DMS114 treated with DMSO at 0.1 percent for 48 hours (cell line): ENCODE measurements around the gene EHMT1.
"Not testable (repeated sequence)": the region's sequence is repeated elsewhere in the genome, so short reads cannot be mapped to it uniquely, and the experiment has no call there.

Source experiments
- DNase-seq: peaks from one replicate; lab custom pipeline; 2025; ENCODE audit not compliant: unreplicated experiment; lab: John Stamatoyannopoulos, UW

The EHMT1 gene

GRCh38 chr9:137757613-137758029 lies 138.8 kb downstream of the EHMT1 start:
- DNase-seq, result no peak

- no peak for DNase-seq
Measured at GRCh38 chr9:137758067-137758466, 139.3 kb downstream of the EHMT1 start.

DNA sequence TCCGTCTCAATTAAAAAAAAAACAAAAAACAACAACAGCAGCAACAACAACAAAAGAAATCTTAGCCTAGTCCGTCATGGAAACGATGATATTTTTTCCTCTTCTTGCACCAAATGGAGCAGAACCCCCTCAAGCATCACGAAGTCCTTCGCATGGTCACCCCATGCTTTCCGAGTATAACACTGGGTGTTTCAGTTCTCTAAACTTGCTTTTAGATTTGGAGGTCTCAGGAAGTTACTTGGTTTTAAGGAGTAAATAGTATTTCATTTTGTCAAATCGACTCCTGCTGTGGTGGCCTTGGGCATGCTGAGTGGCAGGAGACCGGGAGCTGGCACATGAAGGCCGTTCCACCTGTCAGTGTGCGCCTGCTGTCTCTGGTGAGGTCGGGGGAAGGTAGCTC lies 140.3 kb downstream of the EHMT1 start:
- DNase-seq, result no peak

DNA sequence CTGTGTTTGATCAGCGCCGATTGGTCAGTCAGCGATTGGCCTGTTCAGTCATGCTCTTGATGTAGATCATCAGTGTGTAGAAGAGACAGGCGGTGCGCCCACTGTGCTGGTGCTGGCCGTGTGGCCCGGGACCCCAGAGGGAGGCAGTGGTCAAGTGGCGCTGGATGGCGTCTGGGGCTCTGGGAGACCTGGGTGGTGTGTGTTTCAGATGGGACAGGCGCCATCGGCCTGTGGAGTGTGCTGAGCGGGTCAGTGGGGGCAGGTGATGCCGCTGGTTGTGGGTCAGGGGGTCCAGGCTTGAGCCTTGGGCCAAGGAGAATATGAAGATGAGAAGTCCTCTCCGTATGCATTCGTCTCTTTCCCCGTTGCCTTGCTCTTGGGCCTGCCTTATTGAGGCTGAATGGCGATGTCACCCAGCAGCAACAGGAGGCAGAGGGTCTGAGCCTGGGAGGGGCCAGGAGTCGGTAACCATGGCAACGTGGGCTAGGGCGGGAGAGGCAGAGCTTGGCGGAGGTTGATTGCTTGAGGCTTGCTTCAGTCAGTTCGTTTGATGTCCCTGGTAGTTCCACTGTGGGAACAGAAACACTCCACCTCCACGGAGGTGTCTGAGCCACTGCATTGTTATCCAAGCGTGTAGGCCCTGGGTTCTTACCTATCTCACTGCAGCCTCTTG lies 141.0 kb downstream of the EHMT1 start:
- no peak for DNase-seq

DNA sequence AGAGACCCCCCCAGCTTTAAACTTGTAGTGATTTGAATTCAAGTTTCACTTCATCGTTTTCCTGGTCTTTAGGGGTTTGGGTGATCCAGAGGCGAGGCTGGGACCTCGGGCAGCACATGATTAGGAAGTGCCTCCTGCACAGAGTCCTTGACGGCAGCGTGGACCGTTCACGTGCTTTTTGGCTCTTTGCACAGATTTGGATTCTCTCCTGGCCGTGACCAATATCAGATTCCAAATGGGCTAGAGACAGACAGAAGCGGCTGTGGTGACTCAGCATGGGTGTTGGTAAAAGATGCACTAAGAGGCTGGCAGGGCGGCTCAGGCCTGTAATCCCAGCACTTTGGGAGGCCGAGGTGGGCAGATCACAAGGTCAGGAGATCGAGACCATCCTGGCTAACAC lies 141.6 kb downstream of the EHMT1 start:
- no peak for DNase-seq

DNA sequence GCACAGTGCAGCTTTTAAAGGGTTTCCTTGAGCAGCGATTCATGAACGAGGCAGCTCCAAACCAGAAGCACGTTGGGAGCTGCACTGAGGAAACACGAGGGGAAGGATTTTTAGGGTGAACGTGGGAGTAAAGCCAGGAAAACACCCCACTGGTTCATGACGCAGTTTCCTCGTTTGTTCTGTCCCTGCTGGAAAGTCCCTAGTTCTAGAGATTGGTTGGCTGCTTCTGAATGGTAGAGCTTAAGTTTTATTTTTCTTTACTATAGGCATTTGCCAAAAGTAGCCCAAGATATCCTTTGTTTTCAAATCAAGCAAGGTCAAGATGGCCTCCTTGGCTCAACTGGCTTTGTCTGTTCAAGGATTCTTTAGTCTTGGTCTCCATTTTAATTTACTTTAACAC lies 142.2 kb downstream of the EHMT1 start:
- DNase-seq, result no peak

- no peak for DNase-seq
Measured at GRCh38 chr9:137761793-137762192, 143.0 kb downstream of the EHMT1 start.

GRCh38 chr9:137762414-137763061 lies 143.7 kb downstream of the EHMT1 start:
- no peak for DNase-seq

GRCh38 chr9:137763271-137763955 lies 144.6 kb downstream of the EHMT1 start:
- DNase-seq, result no peak

- DNase-seq, result no peak
Measured at GRCh38 chr9:137764171-137764671, 145.4 kb downstream of the EHMT1 start.

GRCh38 chr9:137764981-137765380 lies 146.2 kb downstream of the EHMT1 start:
- DNase-seq, result no peak

DNA sequence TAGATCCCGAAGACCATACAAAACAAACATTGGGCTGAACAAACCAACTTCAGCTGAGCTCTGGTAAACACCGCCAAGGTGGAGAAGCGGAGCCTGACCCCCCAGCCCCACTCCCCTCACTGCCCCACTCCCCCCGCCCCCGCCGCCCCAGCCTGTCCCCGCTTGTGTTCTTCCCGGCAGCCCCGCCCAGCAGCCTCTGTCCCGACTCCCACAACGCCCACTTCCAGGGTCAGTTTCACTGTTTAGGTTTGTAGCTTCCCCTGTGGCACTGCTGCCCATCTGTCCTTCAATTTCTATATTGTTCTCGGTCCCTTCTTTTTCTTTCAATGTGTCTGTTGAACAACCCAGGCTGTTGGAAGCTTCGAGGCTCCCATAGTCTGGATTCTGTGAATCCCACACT lies 146.7 kb downstream of the EHMT1 start:
- no peak for DNase-seq

GRCh38 chr9:137771580-137771979 lies 152.8 kb downstream of the EHMT1 start:
- no peak for DNase-seq

DNA sequence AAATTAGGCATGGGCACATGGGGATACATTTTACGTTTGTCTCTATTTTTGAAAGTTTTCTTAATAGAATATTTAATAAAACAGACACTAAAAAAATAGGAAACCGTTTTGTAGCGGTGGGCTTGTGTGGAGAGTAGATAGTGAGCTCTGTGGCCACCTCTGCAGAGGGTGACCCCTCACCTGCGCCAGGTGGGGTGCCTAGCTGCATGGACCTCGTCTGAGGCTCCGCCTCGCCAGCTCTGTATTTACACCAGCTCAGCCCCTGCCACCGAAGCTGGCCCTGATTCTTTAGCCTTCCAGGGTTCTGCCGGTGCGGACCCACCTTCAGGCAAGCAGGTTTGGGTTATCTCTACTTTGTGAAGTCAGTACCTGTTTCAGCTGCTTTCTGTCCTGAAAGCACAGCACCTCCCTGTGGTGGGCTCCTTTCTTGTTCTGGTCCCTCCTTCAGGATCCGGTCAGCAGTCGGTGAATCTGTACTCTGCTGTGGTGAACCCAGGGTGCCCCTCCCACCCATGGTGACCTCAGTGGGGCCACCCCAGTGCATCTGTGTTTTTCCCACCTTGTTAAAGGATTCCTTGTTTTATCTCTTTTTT lies 153.6 kb downstream of the EHMT1 start:
- no peak for DNase-seq

GRCh38 chr9:137774775-137775386 lies 156.1 kb downstream of the EHMT1 start:
- no peak for DNase-seq

DNA sequence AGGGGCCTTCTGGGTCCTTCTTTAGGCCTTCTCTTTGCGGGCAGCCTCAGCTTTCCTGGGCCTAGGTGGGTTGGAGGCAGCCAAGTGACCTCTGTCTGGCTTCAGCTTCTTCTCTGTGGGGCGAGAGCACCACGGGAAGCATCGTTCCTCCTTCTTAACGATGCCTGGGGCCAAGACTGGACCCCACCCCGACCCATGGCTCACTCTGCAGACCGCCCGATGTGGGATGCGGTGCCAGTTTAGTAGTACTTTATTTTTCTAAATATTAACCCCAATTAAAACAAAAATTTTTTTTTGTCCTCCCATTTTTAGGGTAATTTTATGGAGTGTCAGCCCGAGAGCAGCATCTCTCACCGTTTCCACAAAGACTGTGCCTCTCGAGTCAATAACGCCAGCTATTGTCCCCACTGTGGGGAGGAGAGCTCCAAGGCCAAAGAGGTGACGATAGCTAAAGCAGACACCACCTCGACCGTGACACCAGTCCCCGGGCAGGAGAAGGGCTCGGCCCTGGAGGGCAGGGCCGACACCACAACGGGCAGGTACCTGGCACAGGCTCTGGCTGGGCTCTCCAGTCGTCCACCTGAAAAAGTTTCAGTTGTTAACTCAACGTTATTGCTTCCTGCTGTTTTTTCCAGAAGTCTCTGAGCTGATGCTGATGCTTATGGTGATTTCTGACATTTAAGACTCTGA lies 157.6 kb downstream of the EHMT1 start:
- DNase-seq, result no peak

DNA sequence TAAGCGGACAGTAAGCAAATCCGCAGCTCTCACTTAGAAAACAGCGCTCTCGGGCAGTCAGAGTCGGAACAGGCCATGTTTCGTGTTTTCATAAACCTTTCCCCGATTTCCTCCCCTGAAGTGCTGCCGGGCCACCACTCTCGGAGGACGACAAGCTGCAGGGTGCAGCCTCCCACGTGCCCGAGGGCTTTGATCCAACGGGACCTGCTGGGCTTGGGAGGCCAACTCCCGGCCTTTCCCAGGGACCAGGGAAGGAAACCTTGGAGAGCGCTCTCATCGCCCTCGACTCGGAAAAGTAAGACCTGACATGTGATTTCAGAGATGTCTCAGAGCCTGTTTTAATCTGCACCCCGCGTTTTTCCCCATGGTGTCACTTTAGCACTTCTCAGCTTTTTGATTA lies 159.0 kb downstream of the EHMT1 start:
- DNase-seq, result no peak

DNA sequence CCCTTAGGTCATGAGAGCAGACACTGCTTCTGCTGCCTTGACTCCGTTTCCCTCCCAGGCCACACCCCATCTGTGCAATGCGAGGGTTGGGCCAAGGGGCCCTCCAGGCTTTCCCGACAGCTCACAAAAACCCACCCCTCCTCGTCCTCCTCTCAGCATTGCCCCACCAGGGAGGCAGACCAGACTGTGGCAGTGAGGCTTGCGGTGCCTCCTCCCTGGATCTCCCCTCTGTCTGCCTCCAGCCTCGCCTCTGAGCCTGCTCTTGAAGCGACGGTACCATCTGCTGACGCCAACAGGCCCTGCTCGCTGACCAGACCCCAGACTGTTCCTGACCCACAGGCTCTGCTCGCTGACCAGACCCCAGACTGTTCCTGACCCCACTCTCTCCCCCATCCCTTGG lies 159.5 kb downstream of the EHMT1 start:
- no peak for DNase-seq

GRCh38 chr9:137778914-137779313 lies 160.1 kb downstream of the EHMT1 start:
- no peak for DNase-seq

DNA sequence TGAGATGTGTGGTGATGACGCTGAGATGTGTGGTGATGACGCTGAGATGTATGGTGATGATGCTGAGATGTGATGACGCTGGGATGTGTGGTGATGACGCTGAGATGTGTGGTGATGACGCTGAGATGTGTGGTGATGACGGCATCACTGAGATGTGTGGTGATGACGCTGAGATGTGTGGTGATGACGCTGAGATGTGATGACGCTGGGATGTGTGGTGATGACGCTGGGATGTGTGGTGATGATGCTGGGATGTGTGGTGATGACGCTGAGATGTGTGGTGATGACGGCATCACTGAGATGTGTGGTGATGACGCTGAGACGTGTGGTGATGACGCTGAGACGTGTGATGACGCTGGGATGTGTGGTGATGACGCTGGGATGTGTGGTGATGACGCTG lies 161.2 kb downstream of the EHMT1 start:
- not testable (repeated sequence) for DNase-seq
